HEK293 (cell line): ENCODE results near the gene FHL2.
A peak's percentile ranks its signal among the peaks of the same experiment; 100 is the strongest.

ENCODE experiments used
- ATF2 ChIP-seq: fragments of 450-650 bp; formaldehyde crosslinking; IDR thresholded peaks from 2 replicates; pipeline ENCODE4 v1.5.1; 2016; ENCODE audit warnings: missing biosample characterization, missing genetic modification characterization, low read depth
- GLIS1 ChIP-seq: fragments of 450-650 bp; formaldehyde crosslinking; IDR thresholded peaks from 2 replicates; pipeline ENCODE4 v1.5.1; 2016; ENCODE audit warnings: missing biosample characterization, missing genetic modification characterization
- KLF16 ChIP-seq: fragments of 450-650 bp; formaldehyde crosslinking; IDR thresholded peaks from 2 replicates; pipeline ENCODE4 v1.5.1; 2017; ENCODE audit warnings: missing biosample characterization, missing genetic modification characterization
- KLF8 ChIP-seq: fragments of 450-650 bp; formaldehyde crosslinking; IDR thresholded peaks from 2 replicates; pipeline ENCODE4 v1.5.1; 2016; ENCODE audit warnings: missing biosample characterization, missing genetic modification characterization
- KLF9 ChIP-seq: fragments of 450-650 bp; formaldehyde crosslinking; IDR thresholded peaks from 2 replicates; pipeline ENCODE4 v1.5.1; 2016; ENCODE audit warnings: missing biosample characterization, missing genetic modification characterization, low read depth
- PRDM10 ChIP-seq: fragments of 450-650 bp; formaldehyde crosslinking; IDR thresholded peaks from 2 replicates; pipeline ENCODE4 v1.5.1; 2016; ENCODE audit warnings: missing biosample characterization, missing genetic modification characterization
- SP2 ChIP-seq: fragments of 450-650 bp; formaldehyde crosslinking; IDR thresholded peaks from 2 replicates; pipeline ENCODE4 v1.5.1; 2016; ENCODE audit warnings: missing biosample characterization, missing genetic modification characterization
- SP7 ChIP-seq: fragments of 450-650 bp; formaldehyde crosslinking; IDR thresholded peaks from 2 replicates; pipeline ENCODE4 v1.5.1; 2016; ENCODE audit warnings: missing biosample characterization, missing genetic modification characterization
- YY1 ChIP-seq: fragments of 450-650 bp; formaldehyde crosslinking; IDR thresholded peaks from 2 replicates; pipeline ENCODE4 v1.5.1; 2018; ENCODE audit warnings: missing biosample characterization, missing genetic modification characterization
- YY2 ChIP-seq: fragments of 450-650 bp; formaldehyde crosslinking; IDR thresholded peaks from 2 replicates; pipeline ENCODE4 v1.5.1; 2016; ENCODE audit warnings: missing biosample characterization, missing genetic modification characterization
- ZBTB20 ChIP-seq: fragments of 450-650 bp; formaldehyde crosslinking; IDR thresholded peaks from 2 replicates; pipeline ENCODE4 v1.5.1; 2016; ENCODE audit warnings: missing biosample characterization, missing genetic modification characterization
- ZBTB21 ChIP-seq: fragments of 450-650 bp; formaldehyde crosslinking; IDR thresholded peaks from 2 replicates; pipeline ENCODE4 v1.5.1; 2017; ENCODE audit warnings: missing biosample characterization, missing genetic modification characterization
- ZBTB26 ChIP-seq: fragments of 450-650 bp; formaldehyde crosslinking; optimal IDR thresholded peaks from 2 replicates; pipeline ENCODE3; 2016; ENCODE audit warnings: missing biosample characterization, mild to moderate bottlenecking, missing genetic modification characterization
- ZBTB8A ChIP-seq: fragments of 450-650 bp; formaldehyde crosslinking; IDR thresholded peaks from 2 replicates; pipeline ENCODE4 v1.5.1; 2016; ENCODE audit warnings: missing biosample characterization, missing genetic modification characterization
- ZFP37 ChIP-seq: fragments of 450-650 bp; formaldehyde crosslinking; IDR thresholded peaks from 2 replicates; pipeline ENCODE4 v1.5.1; 2016; ENCODE audit warnings: missing biosample characterization, missing genetic modification characterization
- ZNF16 ChIP-seq: fragments of 450-650 bp; formaldehyde crosslinking; IDR thresholded peaks from 2 replicates; pipeline ENCODE4 v1.5.1; 2016; ENCODE audit warnings: low read depth, missing biosample characterization, missing genetic modification characterization
- ZNF184 ChIP-seq: fragments of 450-650 bp; IDR thresholded peaks from 2 replicates; pipeline ENCODE4 v1.5.1; 2018; ENCODE audit warnings: missing biosample characterization, mild to moderate bottlenecking, missing genetic modification characterization
- ZNF26 ChIP-seq: fragments of 450-650 bp; formaldehyde crosslinking; IDR thresholded peaks from 2 replicates; pipeline ENCODE4 v1.5.1; 2016; ENCODE audit warnings: missing biosample characterization, missing genetic modification characterization
- ZNF391 ChIP-seq: fragments of 450-650 bp; formaldehyde crosslinking; IDR thresholded peaks from 2 replicates; pipeline ENCODE4 v1.5.1; 2016; ENCODE audit warnings: low read depth, missing biosample characterization, missing genetic modification characterization, borderline replicate concordance
- ZNF518A ChIP-seq: fragments of 450-650 bp; formaldehyde crosslinking; conservative IDR thresholded peaks from 2 replicates; pipeline ENCODE4 v1.5.1; 2016; ENCODE audit warnings: low read depth, missing biosample characterization, missing genetic modification characterization
- ZNF629 ChIP-seq: fragments of 450-650 bp; formaldehyde crosslinking; IDR thresholded peaks from 2 replicates; pipeline ENCODE4 v1.5.1; 2017; ENCODE audit warnings: missing biosample characterization, missing genetic modification characterization
- ZNF701 ChIP-seq: fragments of 450-650 bp; formaldehyde crosslinking; IDR thresholded peaks from 2 replicates; pipeline ENCODE4 v1.5.1; 2016; ENCODE audit warnings: missing biosample characterization, missing genetic modification characterization
- ZNF76 ChIP-seq: fragments of 450-650 bp; formaldehyde crosslinking; IDR thresholded peaks from 2 replicates; pipeline ENCODE4; 2016; ENCODE audit warnings: low read depth, missing biosample characterization, missing genetic modification characterization, borderline replicate concordance
- ZNF843 ChIP-seq: fragments of 450-650 bp; formaldehyde crosslinking; IDR thresholded peaks from 2 replicates; pipeline ENCODE4 v1.5.1; 2016; ENCODE audit warnings: missing biosample characterization, missing genetic modification characterization
- ZSCAN23 ChIP-seq: fragments of 450-650 bp; formaldehyde crosslinking; IDR thresholded peaks from 2 replicates; pipeline ENCODE4 v1.5.1; 2016; ENCODE audit warnings: missing biosample characterization, missing genetic modification characterization
- ZXDB ChIP-seq: fragments of 450-650 bp; formaldehyde crosslinking; IDR thresholded peaks from 2 replicates; pipeline ENCODE4 v1.5.1; 2016; ENCODE audit warnings: missing biosample characterization, missing genetic modification characterization

FHL2 gene

GRCh38 chr2:105337122-105338019 is 61.5 kb downstream of the FHL2 start, which contains the start of gene C2orf49 (continued):
- TF ChIP-seq SP7 (peak; percentile 40; the same call in 1 of the 2 replicates), ZBTB8A (tag by site-specific recombination) (peak; percentile 54), ZNF701 (tag by site-specific recombination) (no peak), ZBTB21 (tag by site-specific recombination) (peak; percentile 93), ZNF16 (tag by site-specific recombination) (no peak), ZXDB (tag by site-specific recombination) (peak; percentile 98), ZNF518A (tag by site-specific recombination) (peak; percentile 80), ZNF76 (tag by site-specific recombination) (peak; percentile 92), ZSCAN23 (tag by site-specific recombination) (no peak), ATF2 (tag by site-specific recombination) (peak; percentile 79), ZNF391 (tag by site-specific recombination) (0 out of 2 replicates have a peak, but pooled peaks have one; percentile 56), PRDM10 (tag by site-specific recombination) (peak; percentile 43; the same call in 1 of the 2 replicates), ZBTB20 (tag by site-specific recombination) (peak; percentile 34; the same call in 1 of the 2 replicates), ZNF26 (tag by site-specific recombination) (no peak), ZNF629 (peak; percentile 97), YY2 (tag by site-specific recombination) (peak; percentile 90), ZBTB26 (tag by site-specific recombination) (peak; percentile 27), ZNF184 (tag by site-specific recombination) (no peak), ZNF843 (tag by site-specific recombination) (peak; percentile 16; the same call in 1 of the 2 replicates), KLF8 (tag by site-specific recombination) (peak; percentile 82), KLF9 (no peak), YY1 (tag by site-specific recombination) (peak; percentile 66), KLF16 (tag by site-specific recombination) (0 out of 2 replicates have a peak, but pooled peaks have one; percentile 37), GLIS1 (peak; percentile 28; the same call in 1 of the 2 replicates), ZFP37 (no peak; the same call in 1 of the 2 replicates), SP2 (tag by site-specific recombination) (peak; percentile 80)
